Progenitor cell of endocrine pancreas (in vitro differentiated cells): ENCODE results near the gene GPR55. TPM values are rescaled to one million over a fixed set of nuclear protein-coding genes. Genes with fewer than 3 reads are reported as not detected.
A peak's percentile ranks its signal among the peaks of the same experiment; 100 is the strongest.

Experiments
- DNase-seq: peaks from one replicate; pipeline ENCODE4 v3.0.0; 2021; ENCODE audit warnings: low spot score; ENCODE audit not compliant: unreplicated experiment
- H3K27ac Mint-ChIP-seq: 2 replicates; pipeline ENCODE4 v1.8.0; 2021; ENCODE audit warnings: mild to moderate bottlenecking, moderate library complexity, mixed read lengths
- H3K27me3 Mint-ChIP-seq: 2 replicates; pipeline ENCODE4 v1.8.0; 2021; ENCODE audit warnings: mixed read lengths
- H3K36me3 Mint-ChIP-seq: 2 replicates; pipeline ENCODE4 v1.8.0; 2022; ENCODE audit warnings: mixed read lengths; ENCODE audit not compliant: insufficient read depth
- H3K4me1 Mint-ChIP-seq: 2 replicates; pipeline ENCODE4 v1.8.0; 2021; ENCODE audit warnings: low read depth, mixed read lengths
- H3K4me3 Mint-ChIP-seq: 2 replicates; pipeline ENCODE4 v1.8.0; 2021; ENCODE audit warnings: low read depth, mild to moderate bottlenecking, moderate library complexity, mixed read lengths
- H3K9me3 Mint-ChIP-seq: 2 replicates; pipeline ENCODE4 v1.8.0; 2021; ENCODE audit warnings: low read depth, mixed read lengths
- long read RNA-seq: library from polyadenylated mRNA; unstranded; transcript quantifications from one replicate; pipeline ENCODE4 v2.0.0, GENCODE V29; 2020
- total RNA-seq: library from RNA; stranded (reverse); gene quantifications from 2 replicates; pipeline ENCODE4 v1.2.1, GENCODE V29; 2021
- TF ChIP-seq, protein P1 (sequence below): fragments of 200-600 bp; sonication (generic); IDR thresholded peaks from one replicate; pipeline ENCODE4 v1.5.0; 2021; ENCODE audit warnings: antibody characterized with exemption, mild to moderate bottlenecking; ENCODE audit not compliant: unreplicated experiment

GPR55 gene, protein sequence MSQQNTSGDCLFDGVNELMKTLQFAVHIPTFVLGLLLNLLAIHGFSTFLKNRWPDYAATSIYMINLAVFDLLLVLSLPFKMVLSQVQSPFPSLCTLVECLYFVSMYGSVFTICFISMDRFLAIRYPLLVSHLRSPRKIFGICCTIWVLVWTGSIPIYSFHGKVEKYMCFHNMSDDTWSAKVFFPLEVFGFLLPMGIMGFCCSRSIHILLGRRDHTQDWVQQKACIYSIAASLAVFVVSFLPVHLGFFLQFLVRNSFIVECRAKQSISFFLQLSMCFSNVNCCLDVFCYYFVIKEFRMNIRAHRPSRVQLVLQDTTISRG
- total RNA-seq, result not detected in 2 replicates
- long read RNA-seq, result 0 reads

DNA sequence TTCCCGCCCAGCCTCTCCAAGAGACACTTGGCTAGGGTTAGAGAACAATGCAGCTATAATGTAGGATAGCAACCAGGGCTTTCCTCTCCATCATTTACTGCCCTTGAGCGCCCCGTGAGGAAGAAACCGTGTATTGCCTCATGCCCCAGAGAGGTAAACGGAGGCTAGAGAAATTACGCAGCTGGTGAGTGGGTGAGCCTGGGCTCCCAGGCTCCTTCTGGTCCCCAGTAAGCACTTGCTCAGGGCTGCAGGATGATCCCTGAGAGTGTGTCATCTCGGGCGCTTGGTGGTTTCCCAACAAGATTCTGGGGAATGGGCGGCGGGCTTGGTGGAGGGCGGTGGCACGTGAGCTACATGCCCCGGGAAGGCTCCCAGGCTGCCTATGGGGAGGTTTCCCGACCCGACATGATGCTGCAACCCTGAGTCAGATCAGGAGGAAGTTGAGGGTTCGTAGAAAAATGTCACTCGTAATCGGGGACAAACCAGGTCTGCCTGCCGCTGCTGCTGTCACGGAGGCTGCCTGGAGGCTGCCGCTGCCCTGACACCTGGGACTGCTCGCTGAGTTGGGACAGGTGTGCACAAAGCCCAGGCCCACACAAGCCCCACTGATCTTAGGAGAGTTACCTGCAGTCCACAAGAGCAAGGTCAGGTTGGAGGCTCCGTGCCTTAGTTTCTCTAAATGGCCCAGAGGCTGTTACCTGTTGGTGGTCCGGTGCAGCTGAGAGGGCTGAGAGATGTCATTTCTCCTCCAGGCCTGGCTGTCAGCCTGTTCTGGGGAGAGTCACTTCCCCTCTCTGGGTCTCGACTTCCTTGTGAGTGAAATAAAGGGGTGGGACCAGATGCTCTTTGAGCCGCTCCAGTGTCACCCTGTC is at the start of gene GPR55:
Gene GPR55, minus strand, starts transcription at position 773 of the 872 bp plus-strand sequence. CDS start 14,280 bp downstream, outside the sequence.
- Mint-ChIP-seq H3K27me3 (peaks cover 7% of the 10 kb centered on the region), H3K36me3 (no peaks in the 10 kb centered on the region), H3K9me3 (no peaks in the 10 kb centered on the region), H3K4me3 (no peak within 1 kb of the TSS), H3K4me1 (no peaks in the 10 kb centered on the region), H3K27ac (no peak within 1 kb of the TSS)
- TF ChIP-seq, protein P1, sequence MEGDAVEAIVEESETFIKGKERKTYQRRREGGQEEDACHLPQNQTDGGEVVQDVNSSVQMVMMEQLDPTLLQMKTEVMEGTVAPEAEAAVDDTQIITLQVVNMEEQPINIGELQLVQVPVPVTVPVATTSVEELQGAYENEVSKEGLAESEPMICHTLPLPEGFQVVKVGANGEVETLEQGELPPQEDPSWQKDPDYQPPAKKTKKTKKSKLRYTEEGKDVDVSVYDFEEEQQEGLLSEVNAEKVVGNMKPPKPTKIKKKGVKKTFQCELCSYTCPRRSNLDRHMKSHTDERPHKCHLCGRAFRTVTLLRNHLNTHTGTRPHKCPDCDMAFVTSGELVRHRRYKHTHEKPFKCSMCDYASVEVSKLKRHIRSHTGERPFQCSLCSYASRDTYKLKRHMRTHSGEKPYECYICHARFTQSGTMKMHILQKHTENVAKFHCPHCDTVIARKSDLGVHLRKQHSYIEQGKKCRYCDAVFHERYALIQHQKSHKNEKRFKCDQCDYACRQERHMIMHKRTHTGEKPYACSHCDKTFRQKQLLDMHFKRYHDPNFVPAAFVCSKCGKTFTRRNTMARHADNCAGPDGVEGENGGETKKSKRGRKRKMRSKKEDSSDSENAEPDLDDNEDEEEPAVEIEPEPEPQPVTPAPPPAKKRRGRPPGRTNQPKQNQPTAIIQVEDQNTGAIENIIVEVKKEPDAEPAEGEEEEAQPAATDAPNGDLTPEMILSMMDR, result peak; percentile 16
- no peak for DNase-seq

DNA sequence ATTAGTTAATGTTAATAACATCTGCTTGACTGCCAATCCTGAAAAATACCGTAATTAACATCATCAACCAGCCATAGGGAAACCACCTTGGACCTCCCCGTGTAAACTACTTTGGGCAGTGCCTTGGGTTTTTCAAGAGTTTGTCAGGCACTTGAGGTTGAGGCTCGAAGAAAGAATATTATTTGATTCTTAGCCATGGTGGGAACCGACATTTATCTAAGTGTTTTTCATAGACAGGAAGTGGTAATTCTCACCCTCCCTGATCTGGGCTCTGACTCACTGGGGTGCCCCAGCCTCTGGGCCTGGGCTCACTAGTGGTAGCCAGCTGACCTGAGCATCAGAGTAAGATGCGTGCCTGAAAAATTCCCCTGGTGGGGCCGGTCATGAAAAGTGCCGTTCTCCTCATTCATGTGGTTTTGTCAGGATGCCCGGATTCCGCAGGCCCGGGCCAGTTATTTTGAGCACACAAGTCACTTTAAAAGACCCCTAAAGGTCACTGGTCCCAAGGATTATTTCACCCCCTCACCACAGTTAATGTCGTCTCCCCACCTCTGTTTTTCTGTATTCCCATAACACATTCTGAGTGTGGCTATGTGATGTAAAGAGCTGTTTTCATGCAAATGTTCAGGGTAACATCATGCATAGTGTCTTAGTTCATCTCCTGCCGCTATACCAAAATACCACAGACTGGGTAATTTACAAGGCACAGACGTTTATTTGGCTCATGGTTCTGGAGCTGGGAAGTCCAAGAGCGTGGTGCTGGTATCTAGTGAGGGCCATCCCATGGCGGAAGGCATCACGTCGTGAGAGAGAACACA is 49.3 kb upstream of the GPR55 start:
- H3K27me3 Mint-ChIP-seq, result no peaks in the 10 kb centered on the region
- no peaks in the 10 kb centered on the region for H3K36me3 Mint-ChIP-seq
- H3K9me3 Mint-ChIP-seq, result no peaks in the 10 kb centered on the region
- DNase-seq, result no peak
- H3K4me3 Mint-ChIP-seq, result no peak overlapping the region
- TF ChIP-seq, protein P1, result no peak
- H3K4me1 Mint-ChIP-seq, result no peaks in the 10 kb centered on the region
- H3K27ac Mint-ChIP-seq, result peak overlapping the region; percentile 37

DNA sequence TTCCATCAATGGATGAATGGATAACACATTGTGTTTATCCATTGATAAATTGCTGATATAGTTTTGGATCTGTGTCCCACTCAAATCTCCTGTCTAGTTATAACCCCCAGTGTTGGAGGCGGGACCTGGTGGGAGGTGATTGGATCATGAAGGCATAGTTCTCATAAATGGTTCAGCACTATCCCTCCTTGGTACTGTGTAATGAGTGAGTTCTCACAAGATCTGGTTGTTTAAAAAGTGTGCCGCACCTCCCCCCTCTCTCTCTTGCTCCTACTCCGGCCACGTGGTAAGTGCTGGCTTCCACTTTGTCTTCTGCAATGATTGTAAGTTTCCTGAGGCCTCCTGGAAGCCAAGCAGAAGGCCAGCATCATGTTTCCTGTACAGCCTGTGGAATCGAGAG is 47.0 kb upstream of the GPR55 start:
- Mint-ChIP-seq H3K27ac (peak overlapping the region; percentile 40), H3K36me3 (no peaks in the 10 kb centered on the region), H3K27me3 (no peaks in the 10 kb centered on the region), H3K4me3 (no peak overlapping the region), H3K9me3 (no peaks in the 10 kb centered on the region), H3K4me1 (no peaks in the 10 kb centered on the region)
- no peak for DNase-seq
- TF ChIP-seq, protein P1, result no peak

DNA sequence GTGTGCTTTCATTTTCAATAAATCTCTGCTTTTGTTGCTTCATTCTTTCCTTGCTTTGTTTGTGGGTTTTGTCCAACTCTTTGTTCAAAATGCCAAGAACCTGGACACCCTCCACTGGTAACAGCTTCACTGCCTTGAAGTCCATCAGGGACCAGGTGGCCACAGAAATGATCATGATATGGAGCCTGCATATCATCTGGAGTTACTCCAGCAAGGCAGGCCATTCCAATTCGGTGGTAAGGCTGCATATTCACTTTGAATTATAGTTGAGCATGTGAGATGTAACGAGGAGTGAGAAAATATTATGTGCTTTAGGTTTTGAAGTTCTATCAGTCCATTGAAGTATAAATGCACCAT is 44.6 kb upstream of the GPR55 start:
- DNase-seq, result no peak
- Mint-ChIP-seq H3K4me1 (no peaks in the 10 kb centered on the region), H3K4me3 (no peak overlapping the region), H3K27ac (no peak overlapping the region), H3K9me3 (no peaks in the 10 kb centered on the region), H3K27me3 (no peaks in the 10 kb centered on the region), H3K36me3 (no peaks in the 10 kb centered on the region)
- TF ChIP-seq, protein P1, result no peak
